HG03097 (cell line): ENCODE measurements around the gene KCNK4.

Experiments used
- ATAC-seq: cut with Tn5 transposase; IDR thresholded peaks from one replicate; pipeline ENCODE4 v1.9.1; 2021; ENCODE audit not compliant: unreplicated experiment, low FRiP score

The KCNK4 gene

GRCh38 chr11:64289002-64289564 lies 2.0 kb upstream of the KCNK4 start:
- ATAC-seq = no peak

- no peak for ATAC-seq
Observed at GRCh38 chr11:64290352-64291261, 495 bp upstream of the KCNK4 start.

GRCh38 chr11:64291752-64292459 lies 804 bp downstream of the KCNK4 start:
- no peak for ATAC-seq

GRCh38 chr11:64292460-64293254 lies 1.6 kb downstream of the KCNK4 start:
- ATAC-seq = no peak

GRCh38 chr11:64294774-64295173 lies 3.7 kb downstream of the KCNK4 start:
- no peak for ATAC-seq

GRCh38 chr11:64295760-64296159 lies 4.7 kb downstream of the KCNK4 start:
- ATAC-seq = no peak

- ATAC-seq = no peak
Observed at GRCh38 chr11:64296236-64296635, 5.1 kb downstream of the KCNK4 start.

GRCh38 chr11:64296830-64297698 lies 6.0 kb downstream of the KCNK4 start:
- no peak for ATAC-seq

GRCh38 chr11:64297699-64298358 lies 6.7 kb downstream of the KCNK4 start:
- ATAC-seq = no peak

- no peak for ATAC-seq
Observed at GRCh38 chr11:64298966-64299846, 8.1 kb downstream of the KCNK4 start.

GRCh38 chr11:64299847-64300648 lies 8.9 kb downstream of the KCNK4 start, which contains the start of gene CATSPERZ:
Gene CATSPERZ (plus strand): TSS chr11:64300358. CDS start chr11:64300411, 53 bp downstream.
- ATAC-seq = no peak

GRCh38 chr11:64303109-64304031 lies 12.3 kb downstream of the KCNK4 start:
- ATAC-seq = no peak

GRCh38 chr11:64304032-64304315 lies 12.9 kb downstream of the KCNK4 start:
- no peak for ATAC-seq

GRCh38 chr11:64304316-64305072 lies 13.4 kb downstream of the KCNK4 start:
- ATAC-seq = peak; percentile 22

- peak; percentile 71 for ATAC-seq
Observed at GRCh38 chr11:64305075-64305690, 14.1 kb downstream of the KCNK4 start, which contains the start of gene ESRRA. Gene ESRRA (plus strand): TSS chr11:64305524. CDS start chr11:64307180, 1,656 bp downstream.
